Measurements from ENCODE around the gene SDHB.

The SDHB gene

DNA sequence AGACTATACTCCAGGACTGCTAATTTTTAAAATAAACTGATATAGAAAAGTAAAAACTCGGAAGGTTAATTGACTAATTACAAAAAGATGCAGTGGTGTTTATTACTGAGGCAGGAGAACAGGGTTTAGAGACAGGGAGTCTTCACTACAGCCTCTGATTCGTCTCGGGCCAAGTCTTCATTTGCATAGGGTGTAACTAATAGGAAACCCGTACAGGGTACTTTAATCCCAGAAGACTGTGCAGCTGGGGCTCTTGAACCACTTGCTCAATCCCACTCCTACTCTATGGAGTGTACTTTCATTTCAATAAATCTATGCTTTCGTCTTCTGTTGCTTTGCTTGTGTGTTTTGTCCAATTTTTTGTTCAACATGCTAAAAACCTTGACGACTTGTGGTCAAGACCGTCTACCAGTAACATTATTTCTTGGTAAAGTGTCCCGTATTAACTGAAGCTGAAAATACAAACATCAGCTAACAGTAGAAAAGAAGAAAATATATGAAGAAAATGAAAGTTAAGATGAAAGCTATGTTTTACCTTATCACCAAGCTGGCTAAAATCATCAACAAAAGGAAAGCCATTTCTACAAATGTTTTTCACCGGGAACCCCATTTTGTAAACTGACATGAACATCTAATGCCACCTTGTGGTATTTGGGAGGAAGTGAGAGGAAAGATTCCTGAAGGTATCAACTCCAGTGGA lies 8.0 kb downstream of the SDHB start:
- H3K4me3 Mint-ChIP-seq, result peak overlapping the region in 1 of 2 donors; percentile 21
- DNase-seq, result no peak
- peaks cover 13 to 24% of the 10 kb centered on the region in 2 donors for H3K36me3 Mint-ChIP-seq
- H3K27me3 Mint-ChIP-seq, result no peaks in the 10 kb centered on the region
- H3K27ac Mint-ChIP-seq, result no peak overlapping the region
- H3K9me3 Mint-ChIP-seq, result no peaks in the 10 kb centered on the region
- H3K4me1 Mint-ChIP-seq, result peaks cover 9 to 12% of the 10 kb centered on the region in 2 donors
- no peak for ATAC-seq (replicated peaks)

DNA sequence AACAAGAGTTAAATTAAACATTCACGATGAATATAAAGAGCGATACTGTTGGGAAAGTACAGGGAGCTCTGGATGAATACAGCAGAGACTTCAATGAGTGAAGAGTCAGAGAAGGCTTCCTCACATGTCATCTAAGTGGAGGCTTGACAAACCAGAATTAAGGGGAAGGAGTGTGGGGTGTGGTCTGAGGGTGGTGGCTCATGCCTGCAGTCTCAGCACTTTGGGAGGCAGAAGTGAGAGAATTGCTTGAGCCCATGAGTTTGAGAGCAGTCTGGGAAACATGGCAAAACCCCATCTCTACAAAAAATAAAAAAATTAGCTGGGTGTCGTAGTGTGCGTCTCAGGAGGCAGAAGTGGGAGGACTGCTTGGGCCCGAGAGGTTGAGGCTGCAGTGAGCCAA lies 8.7 kb downstream of the SDHB start:
- Mint-ChIP-seq H3K27me3 (no peaks in the 10 kb centered on the region), H3K36me3 (peaks cover 16 to 27% of the 10 kb centered on the region in 2 donors), H3K4me1 (peaks cover 9 to 12% of the 10 kb centered on the region in 2 donors), H3K9me3 (no peaks in the 10 kb centered on the region), H3K27ac (peak overlapping the region; percentile 62), H3K4me3 (no peak overlapping the region)
- DNase-seq, result no peak
- ATAC-seq (replicated peaks), result peak in 1 of 2 donors; percentile 20

DNA sequence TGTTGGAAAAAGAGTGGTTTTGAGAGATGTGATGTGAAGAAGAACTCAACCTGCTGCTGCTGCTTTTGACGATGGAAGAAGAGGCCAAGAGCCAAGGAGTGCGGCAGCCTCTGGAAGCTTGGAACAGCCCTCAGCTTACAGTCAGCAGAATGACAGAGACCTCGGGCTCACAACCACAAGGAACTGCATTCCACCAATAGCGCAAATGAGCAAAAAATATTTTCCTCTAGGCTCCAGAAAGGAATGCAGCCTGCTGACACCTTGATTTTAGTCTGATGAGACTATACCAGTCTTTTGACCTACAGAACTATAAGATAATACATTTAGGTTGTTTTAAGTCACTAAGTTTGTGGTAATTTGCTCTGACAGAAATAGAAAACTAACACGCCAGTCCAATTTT lies 10.2 kb downstream of the SDHB start:
- H3K9me3 Mint-ChIP-seq, result no peaks in the 10 kb centered on the region
- H3K36me3 Mint-ChIP-seq, result peaks cover 17 to 32% of the 10 kb centered on the region in 2 donors
- peaks cover 9 to 12% of the 10 kb centered on the region in 2 donors for H3K4me1 Mint-ChIP-seq
- H3K27ac Mint-ChIP-seq, result no peak overlapping the region
- H3K27me3 Mint-ChIP-seq, result no peaks in the 10 kb centered on the region
- DNase-seq (no peak), ATAC-seq (replicated peaks) (no peak)
- H3K4me3 Mint-ChIP-seq, result no peak overlapping the region

DNA sequence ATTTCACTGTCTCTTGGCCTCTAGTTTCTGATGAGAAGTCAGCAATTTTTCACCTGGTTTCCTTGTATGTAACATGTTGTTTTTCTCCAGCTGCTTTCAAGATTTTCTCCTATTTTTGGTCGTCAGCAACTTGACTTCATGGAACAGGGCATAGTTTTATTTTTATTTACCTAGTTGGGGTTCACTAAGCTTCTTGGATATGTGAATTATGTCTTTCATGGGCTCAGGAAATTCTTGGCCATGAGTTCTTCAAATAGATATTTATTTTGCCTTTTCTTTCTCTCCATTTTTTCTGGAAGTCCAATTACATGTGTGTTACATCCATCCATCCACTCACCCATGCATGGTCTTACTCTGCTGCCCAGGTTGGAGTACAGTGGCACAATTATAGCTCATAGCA lies 13.7 kb downstream of the SDHB start:
- no peaks in the 10 kb centered on the region for H3K27me3 Mint-ChIP-seq
- peaks cover 5 to 9% of the 10 kb centered on the region in 2 donors for H3K4me1 Mint-ChIP-seq
- no peak overlapping the region for H3K27ac Mint-ChIP-seq
- H3K36me3 Mint-ChIP-seq, result peaks cover 20 to 28% of the 10 kb centered on the region in 2 donors
- no peak for DNase-seq
- H3K4me3 Mint-ChIP-seq, result no peak overlapping the region
- no peaks in the 10 kb centered on the region for H3K9me3 Mint-ChIP-seq
- ATAC-seq (replicated peaks), result no peak

DNA sequence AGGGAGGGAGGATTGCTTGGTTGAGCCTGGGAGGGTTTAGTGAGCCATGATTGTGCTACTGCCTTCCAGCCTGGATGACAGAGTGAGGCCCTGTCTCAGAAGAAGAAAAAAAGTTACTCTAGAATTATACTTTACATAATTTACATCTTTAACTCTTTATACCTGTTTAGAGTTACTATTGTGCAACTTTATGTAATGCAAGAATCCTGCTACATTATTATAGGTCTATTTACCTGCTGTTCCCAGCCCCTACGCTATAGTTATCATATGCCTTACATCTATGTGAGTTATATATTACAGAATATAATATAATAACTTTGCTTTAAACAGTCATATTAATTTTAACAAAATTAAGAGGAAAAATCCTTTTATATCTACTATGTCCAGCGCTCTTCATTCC lies 14.3 kb downstream of the SDHB start:
- Mint-ChIP-seq H3K4me1 (peaks cover 3 to 6% of the 10 kb centered on the region in 2 donors), H3K4me3 (no peak overlapping the region), H3K36me3 (peaks cover 18 to 25% of the 10 kb centered on the region in 2 donors), H3K9me3 (no peaks in the 10 kb centered on the region), H3K27ac (no peak overlapping the region), H3K27me3 (no peaks in the 10 kb centered on the region)
- ATAC-seq (replicated peaks), result no peak
- DNase-seq, result no peak

DNA sequence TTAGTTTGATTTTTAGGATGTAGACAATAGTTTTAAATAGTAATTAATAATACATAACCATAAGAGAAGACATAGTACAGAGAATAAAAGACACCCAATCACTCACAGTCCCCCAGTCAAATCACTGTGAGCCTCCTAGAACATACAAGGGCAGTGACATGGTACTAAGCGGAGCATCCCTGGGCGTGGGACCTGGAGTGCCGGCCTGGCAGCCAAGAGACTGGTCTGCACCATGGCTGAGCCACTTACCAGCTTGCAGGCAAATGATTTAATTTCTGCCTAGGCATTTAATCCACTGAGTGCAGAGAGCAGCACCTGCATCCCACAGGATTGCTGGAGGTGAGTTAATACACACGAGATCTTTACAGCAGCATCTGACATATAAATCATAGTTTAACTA lies 20.4 kb downstream of the SDHB start:
- no peaks in the 10 kb centered on the region for H3K27me3 Mint-ChIP-seq
- H3K9me3 Mint-ChIP-seq, result no peaks in the 10 kb centered on the region
- ATAC-seq (replicated peaks), result no peak
- no peak overlapping the region for H3K27ac Mint-ChIP-seq
- H3K4me3 Mint-ChIP-seq, result no peak overlapping the region
- DNase-seq, result no peak
- peaks cover 14 to 16% of the 10 kb centered on the region in 2 donors for H3K36me3 Mint-ChIP-seq
- H3K4me1 Mint-ChIP-seq, result peaks cover 3 to 4% of the 10 kb centered on the region in 2 donors

DNA sequence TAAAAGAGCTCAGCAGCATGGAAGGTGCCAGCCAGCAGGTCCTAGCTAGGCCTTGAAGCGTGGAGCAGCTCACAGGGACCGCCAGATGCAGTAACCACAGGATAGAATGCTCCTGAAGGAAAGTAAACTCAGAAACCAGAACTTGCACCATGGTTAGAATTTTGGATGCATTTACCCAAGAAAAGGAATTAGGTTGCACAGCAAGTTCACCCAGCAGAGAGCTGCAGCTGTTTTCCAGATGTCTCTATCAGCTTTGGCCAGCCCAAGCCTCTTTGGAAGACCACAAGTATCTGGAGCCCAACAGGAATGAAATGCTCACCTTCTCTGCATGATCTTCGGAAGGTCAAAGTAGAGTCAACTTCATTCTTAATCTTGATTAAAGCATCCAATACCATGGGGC lies 21.1 kb downstream of the SDHB start:
- DNase-seq, result no peak
- Mint-ChIP-seq H3K36me3 (peaks cover 15 to 18% of the 10 kb centered on the region in 2 donors), H3K27me3 (no peaks in the 10 kb centered on the region), H3K9me3 (no peaks in the 10 kb centered on the region), H3K27ac (no peak overlapping the region), H3K4me1 (no peaks in the 10 kb centered on the region), H3K4me3 (no peak overlapping the region)
- no peak for ATAC-seq (replicated peaks)

DNA sequence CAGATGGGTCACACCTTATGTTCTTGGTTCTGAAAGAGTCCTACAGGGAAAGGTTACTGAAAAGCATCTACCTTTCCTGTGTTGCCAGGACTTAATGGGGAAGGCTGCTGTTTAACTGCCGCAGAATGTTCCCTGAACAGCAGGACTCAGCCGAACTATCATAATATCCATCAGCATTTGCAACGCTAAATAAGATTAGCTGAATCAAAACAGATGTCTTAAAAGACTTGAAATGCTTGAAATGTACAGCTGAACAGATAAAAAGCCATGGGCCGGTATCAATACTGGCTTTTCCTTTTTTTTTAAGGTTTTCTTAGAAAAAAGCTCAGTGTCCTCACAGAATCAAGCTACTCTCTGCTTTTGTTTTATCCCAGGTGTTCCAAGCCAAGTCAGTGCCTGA lies 22.4 kb downstream of the SDHB start:
- H3K4me1 Mint-ChIP-seq, result no peaks in the 10 kb centered on the region
- no peak overlapping the region for H3K4me3 Mint-ChIP-seq
- no peak for ATAC-seq (replicated peaks)
- H3K27me3 Mint-ChIP-seq, result no peaks in the 10 kb centered on the region
- DNase-seq, result no peak
- no peaks in the 10 kb centered on the region for H3K9me3 Mint-ChIP-seq
- H3K36me3 Mint-ChIP-seq, result peaks cover 21 to 26% of the 10 kb centered on the region in 2 donors
- H3K27ac Mint-ChIP-seq, result no peak overlapping the region

DNA sequence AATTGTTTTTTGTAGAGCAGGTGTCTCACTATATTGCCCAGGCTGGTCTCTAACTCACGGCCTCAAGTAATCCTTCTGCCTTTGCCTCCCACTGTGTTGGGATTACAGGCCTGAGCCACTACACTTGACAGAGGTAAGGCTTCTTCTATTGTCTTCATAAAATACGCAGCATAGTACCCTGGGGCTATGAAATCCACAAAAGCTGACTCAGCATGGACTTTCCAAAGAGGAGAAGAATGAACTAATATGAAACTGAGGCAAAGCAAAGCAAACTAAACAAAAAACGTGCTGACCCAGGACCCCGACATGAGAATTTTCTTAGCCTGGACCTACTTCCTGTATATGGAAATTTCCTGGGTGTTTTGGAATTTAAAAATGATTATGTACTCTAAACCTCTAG lies 23.6 kb downstream of the SDHB start:
- DNase-seq (no peak), ATAC-seq (replicated peaks) (no peak)
- no peaks in the 10 kb centered on the region for H3K9me3 Mint-ChIP-seq
- H3K27ac Mint-ChIP-seq, result no peak overlapping the region
- no peaks in the 10 kb centered on the region for H3K27me3 Mint-ChIP-seq
- no peaks in the 10 kb centered on the region for H3K4me1 Mint-ChIP-seq
- peaks cover 26% of the 10 kb centered on the region in 2 donors for H3K36me3 Mint-ChIP-seq
- H3K4me3 Mint-ChIP-seq, result no peak overlapping the region

DNA sequence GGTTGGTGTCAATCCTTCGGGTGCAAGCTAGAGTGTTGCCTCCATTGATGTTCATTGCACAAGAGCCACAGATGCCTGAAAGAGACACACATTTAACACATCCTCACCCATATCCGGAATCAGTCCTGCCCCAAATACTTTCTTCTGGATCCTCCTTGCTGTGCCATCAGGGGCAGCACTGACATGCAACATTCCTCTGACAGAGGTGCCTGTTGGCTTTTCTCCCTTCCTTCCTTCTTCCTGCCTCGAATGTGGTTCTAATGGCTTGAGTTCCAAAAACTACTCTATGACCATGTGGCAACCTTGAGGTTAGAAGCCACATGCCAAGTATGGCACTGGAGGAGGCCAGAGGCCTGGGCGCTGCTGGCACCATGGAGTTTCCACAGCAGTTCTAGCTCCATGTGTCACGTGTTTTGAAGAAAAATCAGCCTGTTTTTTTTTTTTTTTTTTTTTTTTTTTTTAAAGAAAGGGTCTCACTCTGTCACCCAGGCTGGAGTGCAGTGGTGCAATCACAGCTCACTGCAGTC lies 25.1 kb downstream of the SDHB start:
- Mint-ChIP-seq H3K4me3 (no peak overlapping the region), H3K27ac (no peak overlapping the region), H3K27me3 (no peaks in the 10 kb centered on the region), H3K36me3 (peaks cover 22 to 36% of the 10 kb centered on the region in 2 donors), H3K4me1 (peaks cover 3 to 4% of the 10 kb centered on the region in 2 donors), H3K9me3 (no peaks in the 10 kb centered on the region)
- no peak for ATAC-seq (replicated peaks)
- no peak for DNase-seq

DNA sequence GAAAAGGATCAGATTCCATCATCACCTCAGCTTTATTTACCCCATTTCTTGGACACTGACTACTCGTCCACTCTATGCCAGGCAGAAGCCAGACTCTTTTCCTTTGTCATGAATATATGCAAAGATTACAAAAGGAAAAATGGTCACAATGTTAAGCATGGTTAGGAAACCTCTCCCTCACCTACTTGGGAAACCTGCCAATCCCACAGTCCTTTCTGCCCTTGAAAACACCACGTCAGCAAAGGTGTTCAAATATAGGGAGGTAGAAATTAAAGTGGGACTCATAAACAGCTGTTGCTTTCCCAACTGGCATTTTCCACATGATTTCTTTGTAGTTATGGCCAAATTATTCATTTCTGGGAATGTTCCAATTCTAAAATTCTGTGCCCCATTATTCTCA lies 25.9 kb downstream of the SDHB start:
- ATAC-seq (replicated peaks) (no peak), DNase-seq (no peak)
- H3K27me3 Mint-ChIP-seq, result no peaks in the 10 kb centered on the region
- no peaks in the 10 kb centered on the region for H3K9me3 Mint-ChIP-seq
- no peak overlapping the region for H3K27ac Mint-ChIP-seq
- peaks cover 20 to 44% of the 10 kb centered on the region in 2 donors for H3K36me3 Mint-ChIP-seq
- H3K4me3 Mint-ChIP-seq, result no peak overlapping the region
- peaks cover 10 to 12% of the 10 kb centered on the region in 2 donors for H3K4me1 Mint-ChIP-seq

DNA sequence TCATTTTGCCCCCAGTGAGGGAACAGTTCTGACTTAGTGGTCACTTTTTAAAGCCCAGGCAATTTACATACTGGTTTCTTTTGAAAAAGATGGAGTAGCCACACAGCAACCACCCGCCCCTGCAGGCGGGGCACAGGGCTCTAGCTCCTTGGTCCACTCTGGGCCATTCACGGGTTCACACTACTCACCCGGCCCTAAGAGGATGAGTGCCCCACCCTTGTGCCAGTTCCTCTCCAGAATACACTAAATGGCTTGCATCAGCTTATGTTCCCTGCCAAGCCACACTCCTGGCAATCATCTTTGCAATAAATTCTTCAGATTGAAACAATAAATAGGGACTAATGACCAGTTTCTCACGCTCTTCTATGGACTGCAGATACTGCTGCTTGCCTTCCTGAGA lies 26.4 kb downstream of the SDHB start:
- no peak overlapping the region for H3K4me3 Mint-ChIP-seq
- H3K27me3 Mint-ChIP-seq, result no peaks in the 10 kb centered on the region
- H3K36me3 Mint-ChIP-seq, result peaks cover 20 to 47% of the 10 kb centered on the region in 2 donors
- ATAC-seq (replicated peaks), result no peak
- H3K4me1 Mint-ChIP-seq, result peaks cover 11 to 14% of the 10 kb centered on the region in 2 donors
- no peak overlapping the region for H3K27ac Mint-ChIP-seq
- H3K9me3 Mint-ChIP-seq, result no peaks in the 10 kb centered on the region
- DNase-seq, result no peak

DNA sequence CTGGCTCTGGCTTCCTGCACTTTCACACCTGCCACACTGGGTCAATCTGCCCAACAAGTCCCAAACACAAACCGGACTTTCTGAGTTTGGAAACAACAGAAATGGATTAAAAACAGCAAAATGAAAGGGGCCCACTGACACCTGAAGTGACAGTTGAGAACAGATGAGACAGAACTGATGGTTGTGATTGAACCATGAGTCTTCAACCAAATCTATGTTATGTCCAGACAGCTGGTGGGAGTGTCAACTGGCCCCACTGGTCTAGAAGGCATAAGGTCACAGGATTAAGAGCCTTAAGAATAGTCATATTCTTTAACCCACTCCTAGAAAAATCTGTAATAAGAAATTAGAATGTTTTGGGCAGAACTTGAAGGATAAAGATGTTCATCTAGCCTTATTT lies 29.1 kb downstream of the SDHB start:
- DNase-seq, result no peak
- Mint-ChIP-seq H3K4me3 (no peak overlapping the region), H3K36me3 (peaks cover 33 to 58% of the 10 kb centered on the region in 2 donors), H3K27ac (no peak overlapping the region), H3K27me3 (no peaks in the 10 kb centered on the region), H3K9me3 (no peaks in the 10 kb centered on the region), H3K4me1 (peaks cover 11 to 14% of the 10 kb centered on the region in 2 donors)
- no peak for ATAC-seq (replicated peaks)

DNA sequence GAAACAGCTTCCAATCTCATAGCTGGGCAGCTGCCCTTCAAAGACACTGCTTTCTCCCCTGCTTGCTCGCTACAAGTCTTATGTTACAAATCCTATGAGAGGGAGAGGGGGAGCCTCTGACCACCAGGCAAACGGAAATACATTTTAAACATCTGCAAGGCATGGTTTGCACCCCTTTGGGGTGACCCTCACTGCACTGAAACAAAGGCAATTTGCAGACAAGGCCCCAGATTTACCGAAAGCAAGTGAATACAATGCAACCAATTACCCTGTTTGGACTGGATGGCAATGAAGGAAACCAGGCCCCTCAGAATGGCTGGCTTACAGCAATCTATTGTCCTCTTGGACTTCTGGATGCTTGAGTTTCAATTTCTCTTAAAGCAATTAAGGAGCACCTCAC lies 30.3 kb downstream of the SDHB start:
- H3K36me3 Mint-ChIP-seq, result peaks cover 32 to 59% of the 10 kb centered on the region in 2 donors
- no peak for DNase-seq
- H3K4me1 Mint-ChIP-seq, result peaks cover 18 to 25% of the 10 kb centered on the region in 2 donors
- ATAC-seq (replicated peaks), result no peak
- H3K27me3 Mint-ChIP-seq, result no peaks in the 10 kb centered on the region
- H3K27ac Mint-ChIP-seq, result no peak overlapping the region
- H3K4me3 Mint-ChIP-seq, result no peak overlapping the region
- H3K9me3 Mint-ChIP-seq, result no peaks in the 10 kb centered on the region

DNA sequence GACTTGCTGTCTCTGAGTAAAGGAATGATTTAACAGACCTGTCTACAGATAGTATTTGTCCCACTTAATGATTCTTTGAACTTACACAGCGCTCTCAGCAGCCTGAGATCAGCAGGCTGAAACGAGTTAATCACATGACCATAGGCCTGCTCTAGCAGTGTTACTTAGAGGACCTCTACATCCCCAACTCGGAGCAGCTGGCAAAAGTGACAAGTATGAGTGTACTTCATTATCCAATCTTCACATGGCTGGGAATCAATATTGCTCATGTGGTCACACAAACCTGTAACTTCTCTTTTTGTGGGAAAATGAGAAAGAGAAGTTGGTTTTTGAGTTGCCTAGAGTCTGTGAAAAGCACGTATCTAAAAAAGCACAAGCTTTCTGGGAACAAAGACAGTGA lies 30.7 kb downstream of the SDHB start:
- ATAC-seq (replicated peaks), result peak; percentile 90 to 92
- peak overlapping the region; percentile 73 for H3K27ac Mint-ChIP-seq

More for the DNA sequence above, 30.7 kb downstream of the SDHB start:
- no peak for DNase-seq
- Mint-ChIP-seq H3K4me3 (no peak overlapping the region), H3K4me1 (peaks cover 18 to 26% of the 10 kb centered on the region in 2 donors), H3K36me3 (peaks cover 30 to 58% of the 10 kb centered on the region in 2 donors), H3K9me3 (no peaks in the 10 kb centered on the region), H3K27me3 (no peaks in the 10 kb centered on the region)

Data from stimulated activated naive B cell treated with anti-CD40 and anti-IgM and Interleukin-4, amounts not matched to agents 10 μg/mL and 1 μg/mL and 100 μg/mL, for 72 hours (primary cell).